ENCODE data around the gene ZNF652.

DNA sequence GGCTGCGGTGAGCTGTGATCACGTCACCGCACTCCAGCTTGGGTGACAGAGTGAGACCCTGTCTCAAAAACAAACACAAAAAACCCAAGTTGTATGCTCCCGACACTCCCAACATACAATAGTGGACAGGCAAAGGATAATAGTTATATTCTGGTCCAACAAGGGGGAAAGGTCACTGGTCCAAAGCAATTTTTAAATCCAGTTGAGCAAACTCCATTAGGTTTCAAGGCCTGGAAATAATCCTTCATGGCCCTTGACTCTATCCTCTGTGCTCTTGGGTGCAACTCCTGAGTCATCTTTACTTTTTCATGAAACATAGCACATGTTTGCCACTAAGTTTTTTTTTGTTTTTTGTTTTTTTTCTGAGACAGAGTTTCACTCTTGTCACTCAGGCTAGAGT is 81.1 kb downstream of the ZNF652 start:
- TF ChIP-seq EZH2 (IDR thresholded peaks at IDR 0.05; ENCODE audit: low read length) (no peak), CTCF (optimal IDR thresholded peaks at IDR 0.05 in 1 of 3, IDR thresholded peaks at IDR 0.05 in 1 of 3, conservative IDR thresholded peaks at IDR 0.05 in 1 of 3; ENCODE audit: extremely low read depth in 1 of 3, insufficient read depth in 2 of 3, low read length in 3 of 3) (no peak)
